SK-N-MC (cell line): ENCODE measurements around the gene GPSM3.

Experiments used
- EZH2 ChIP-seq: fragments of 200-600 bp; sonication (generic); IDR thresholded peaks from one replicate; pipeline ENCODE4 v1.6.1; 2017; ENCODE audit warnings: antibody characterized with exemption
- POLR2AphosphoS5 ChIP-seq: IDR thresholded peaks from 2 replicates; pipeline ENCODE4 v1.6.1; 2012; ENCODE audit warnings: mild to moderate bottlenecking, low read depth, low read length, borderline replicate concordance

GRCh38 chr6:32175322-32175710 lies 17.1 kb downstream of the GPSM3 start:
- TF ChIP-seq POLR2AphosphoS5 (no peak), EZH2 (no peak)
